GM19240 (cell line): ENCODE results near the gene AURKA.
"Not testable (repeated sequence)": the region's sequence is repeated elsewhere in the genome, so short reads cannot be mapped to it uniquely, and the experiment has no call there.

Experiments
- DNase-seq: peaks from one replicate; pipeline ENCODE4 v3.0.0; 2011; ENCODE audit warnings: low spot score; ENCODE audit not compliant: insufficient read length

The AURKA gene

DNA sequence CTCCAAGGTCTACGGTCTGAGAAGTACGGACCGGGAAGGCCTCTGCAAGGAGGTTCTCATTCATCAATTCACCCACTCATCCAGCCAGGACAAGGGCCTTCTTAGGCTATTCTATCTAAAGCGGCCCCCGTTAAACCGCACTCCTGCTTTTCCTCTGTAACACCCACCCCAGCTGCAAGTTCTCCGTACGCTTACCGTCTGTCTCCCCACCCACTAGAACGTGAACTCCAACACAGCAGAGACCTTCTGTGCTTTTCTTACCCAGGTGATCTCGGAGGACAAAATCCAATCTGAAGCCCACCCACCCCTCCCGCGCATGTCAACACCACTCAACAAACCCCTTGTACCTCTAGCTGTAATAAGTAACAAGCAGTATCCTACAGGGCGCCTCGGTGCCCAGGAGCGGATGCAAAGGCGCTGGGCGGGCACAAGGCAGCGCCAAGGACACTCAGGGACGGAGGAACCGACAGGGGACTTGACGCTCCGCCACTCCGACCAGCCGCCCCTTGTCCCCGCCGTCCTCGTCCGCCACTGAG is 351 bp downstream of the AURKA start:
- DNase-seq = no peak

DNA sequence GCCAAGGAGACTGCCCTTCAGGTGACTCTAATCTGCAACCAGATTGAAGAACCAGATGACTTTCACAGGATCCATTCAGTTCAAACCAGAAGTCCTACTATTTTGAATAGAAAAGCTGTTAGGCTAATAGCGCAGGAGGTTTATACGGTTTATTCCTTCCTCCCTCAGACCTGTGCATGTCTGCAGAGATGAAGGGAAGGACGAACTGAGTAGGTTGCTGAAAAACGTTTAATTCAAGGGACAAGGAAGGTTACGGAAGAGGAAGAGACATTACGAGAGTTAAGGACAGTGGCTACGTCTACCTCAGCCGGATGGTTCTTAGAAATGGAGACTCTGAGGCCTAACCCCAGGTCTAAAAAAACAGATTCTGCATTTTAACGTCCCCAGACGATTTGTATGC is 978 bp downstream of the AURKA start:
- DNase-seq = no peak

DNA sequence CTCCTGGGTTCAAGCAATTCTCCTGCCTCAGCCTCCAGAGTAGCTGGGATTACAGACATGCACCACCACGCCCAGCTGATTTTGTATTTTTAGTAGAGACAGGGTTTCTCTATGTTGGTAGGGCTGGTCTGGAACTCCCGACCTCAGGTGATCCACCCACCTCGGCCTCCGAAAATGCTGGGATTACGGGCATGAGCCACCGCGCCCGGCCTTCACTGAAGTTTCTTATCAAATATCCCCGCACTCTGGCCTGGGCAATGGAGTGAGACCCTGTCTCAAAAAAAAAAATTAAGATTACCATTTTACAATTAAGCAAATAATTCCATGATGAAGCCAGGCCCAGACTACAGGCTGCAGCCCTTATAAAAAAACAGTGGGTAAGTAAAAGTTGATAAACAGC is 1.6 kb downstream of the AURKA start:
- not testable (repeated sequence) for DNase-seq

DNA sequence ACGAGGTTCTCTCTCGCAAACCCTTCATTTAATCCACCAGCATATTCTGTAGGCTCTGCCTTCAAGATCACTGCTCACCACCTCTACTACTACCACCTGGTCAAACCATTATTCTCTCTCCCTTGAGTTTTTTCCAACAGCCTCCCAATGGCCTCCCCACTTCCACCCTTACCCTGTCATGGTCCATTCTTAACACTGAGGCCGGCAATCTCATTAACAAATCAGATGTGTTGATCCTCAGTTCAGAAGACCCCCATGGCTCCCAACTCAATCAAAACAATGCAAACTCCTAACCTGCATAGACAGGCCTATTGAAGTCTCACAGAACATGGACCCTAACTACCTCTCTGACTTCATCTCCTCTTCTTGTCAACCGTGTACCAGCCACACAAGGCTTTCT is 2.2 kb downstream of the AURKA start:
- no peak for DNase-seq

DNA sequence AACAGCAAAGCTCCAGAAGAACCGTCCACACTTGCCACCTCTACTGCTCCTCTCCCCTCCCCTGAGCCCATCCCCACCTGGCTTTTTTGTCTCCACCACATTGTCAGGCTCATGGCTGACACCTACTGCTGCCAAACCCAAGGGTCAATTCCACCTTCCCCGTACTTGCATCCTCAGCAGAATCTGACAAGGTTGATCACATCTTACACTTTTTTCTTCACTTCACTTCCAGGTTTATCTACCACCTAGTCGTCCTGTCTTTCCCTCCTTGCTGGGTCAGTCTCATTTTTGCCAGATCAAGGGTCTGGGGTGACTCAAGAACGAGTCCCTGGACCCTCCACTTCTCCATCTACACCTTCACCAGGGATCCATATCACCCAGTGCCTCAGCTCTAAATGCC is 3.1 kb downstream of the AURKA start:
- no peak for DNase-seq

DNA sequence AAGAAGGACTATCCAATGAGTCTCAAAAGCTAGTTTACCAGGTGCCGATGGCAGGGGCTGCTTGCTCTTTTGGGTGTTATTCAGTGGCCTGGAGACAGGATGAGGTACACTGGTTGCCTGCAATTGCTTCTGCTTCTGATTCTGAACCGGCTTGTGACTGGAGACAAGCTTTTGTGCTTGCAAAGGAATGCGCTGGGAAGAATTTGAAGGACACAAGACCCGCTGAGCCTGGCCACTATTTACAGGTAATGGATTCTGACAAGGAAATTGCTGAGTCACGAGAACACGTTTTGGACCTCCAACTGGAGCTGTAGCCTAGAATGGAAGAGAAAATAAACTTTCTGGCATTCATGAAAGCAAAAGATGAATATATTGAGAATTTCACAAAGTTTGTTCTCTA is 5.8 kb downstream of the AURKA start:
- DNase-seq = no peak

DNA sequence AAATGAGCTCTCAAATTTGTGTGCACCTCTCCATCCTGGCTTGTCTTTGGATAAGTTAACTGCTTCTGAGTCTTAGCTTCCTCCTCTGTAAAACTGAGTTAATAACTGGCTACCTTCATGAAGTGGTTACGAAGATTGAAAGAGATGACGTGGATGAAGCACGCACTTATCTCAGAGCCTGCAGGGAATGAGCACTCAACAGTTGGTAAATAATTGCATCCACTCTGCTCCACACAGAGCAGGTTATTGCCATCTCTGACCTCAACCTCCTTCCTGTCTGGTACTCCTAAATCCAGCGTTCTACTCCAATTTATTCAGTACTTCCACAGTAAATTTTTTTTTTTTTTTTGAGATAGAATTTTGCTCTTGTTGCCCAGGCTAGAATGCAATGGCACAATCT is 6.9 kb downstream of the AURKA start:
- DNase-seq = no peak

DNA sequence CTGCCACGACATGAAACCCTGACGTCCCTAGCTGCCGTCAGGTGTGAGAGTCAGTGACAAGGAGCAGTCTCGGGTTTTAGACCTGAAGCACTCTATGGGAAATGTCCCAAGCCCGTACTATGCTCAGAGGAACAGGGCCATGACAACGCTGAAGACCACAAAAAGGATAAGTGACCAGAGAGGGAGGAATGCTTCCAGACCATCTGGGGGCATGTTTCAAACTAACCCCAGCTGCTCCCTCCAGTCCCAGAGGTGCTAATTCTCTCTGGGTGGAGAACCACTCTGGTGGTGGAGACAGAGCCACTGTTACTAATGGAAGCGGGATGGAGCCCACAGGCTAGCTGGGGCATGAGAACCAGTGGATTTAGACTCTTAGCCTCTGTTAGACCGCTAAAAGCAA is 8.7 kb downstream of the AURKA start:
- DNase-seq = no peak

DNA sequence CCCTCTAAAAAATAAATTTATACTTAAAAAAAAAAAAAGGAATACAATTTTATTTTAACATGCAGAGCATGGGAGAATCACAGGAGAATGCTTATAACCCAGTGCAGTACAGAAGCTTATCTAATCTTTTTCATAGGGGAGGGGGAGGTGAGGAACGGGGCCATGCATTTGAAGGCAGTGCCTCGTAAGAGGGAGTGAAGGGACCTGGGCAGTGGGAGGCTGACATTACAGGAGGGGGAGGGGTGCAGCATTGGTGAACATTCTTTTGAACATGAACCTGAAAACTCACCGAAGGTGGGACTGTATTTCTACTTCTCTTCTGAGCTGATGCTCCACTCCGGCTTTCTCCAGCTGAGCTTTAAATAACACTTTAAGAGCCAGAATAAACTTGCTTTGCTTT is 9.3 kb downstream of the AURKA start:
- no peak for DNase-seq

DNA sequence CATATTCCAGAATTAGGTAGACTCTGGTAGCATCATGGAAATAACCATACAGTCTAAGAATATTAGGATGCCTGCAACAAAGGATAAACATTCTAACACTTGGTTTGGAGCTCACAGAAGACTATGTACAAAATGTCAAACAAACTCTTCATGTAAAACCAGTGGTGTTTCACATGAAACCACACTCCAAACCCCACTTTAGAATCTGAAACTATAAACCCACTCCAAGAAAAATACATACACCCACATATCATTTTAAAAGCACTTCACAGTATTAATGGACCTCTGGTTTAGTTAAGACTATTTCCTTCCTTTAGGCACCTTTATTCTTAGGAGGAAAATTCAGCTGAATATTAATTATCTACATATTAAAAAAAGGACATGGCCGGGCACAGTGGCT is 10.5 kb downstream of the AURKA start:
- DNase-seq = no peak

DNA sequence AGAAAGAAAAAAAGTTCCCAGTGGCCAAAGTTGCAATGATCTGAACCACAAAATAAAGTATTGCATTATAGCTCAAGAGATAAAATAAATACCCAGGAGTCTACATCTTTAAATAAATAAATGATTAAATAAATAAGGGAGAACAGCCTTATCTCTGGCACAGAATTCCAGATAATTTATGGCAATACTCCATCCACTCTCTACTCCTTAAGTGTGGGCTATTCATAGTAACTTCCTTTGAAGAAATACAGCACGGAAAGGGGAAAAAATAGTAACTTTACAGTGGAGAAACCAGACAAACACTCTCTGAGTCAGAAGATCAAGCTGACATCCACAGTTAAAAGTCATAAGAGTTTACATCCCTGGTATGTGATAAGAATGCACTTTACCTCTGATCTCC is 11.6 kb downstream of the AURKA start:
- no peak for DNase-seq

DNA sequence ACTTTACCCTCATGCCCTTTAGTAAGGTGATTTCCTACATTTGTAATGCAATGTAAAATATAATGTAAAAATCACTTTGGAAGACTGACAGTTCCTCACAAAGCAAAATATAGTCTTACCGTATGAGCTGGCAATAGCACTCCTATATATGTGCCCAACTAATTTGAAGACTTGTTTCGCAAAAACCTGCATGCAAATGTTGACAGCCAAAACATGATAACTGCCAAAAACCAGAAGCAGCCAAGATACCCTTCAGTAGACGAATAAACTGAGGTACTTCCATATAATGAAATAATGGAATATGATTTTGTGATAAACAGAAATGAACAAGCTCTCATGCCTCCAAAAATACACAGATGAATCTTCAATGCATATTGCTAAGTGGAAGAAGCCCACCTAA is 13.6 kb downstream of the AURKA start:
- DNase-seq = no peak

DNA sequence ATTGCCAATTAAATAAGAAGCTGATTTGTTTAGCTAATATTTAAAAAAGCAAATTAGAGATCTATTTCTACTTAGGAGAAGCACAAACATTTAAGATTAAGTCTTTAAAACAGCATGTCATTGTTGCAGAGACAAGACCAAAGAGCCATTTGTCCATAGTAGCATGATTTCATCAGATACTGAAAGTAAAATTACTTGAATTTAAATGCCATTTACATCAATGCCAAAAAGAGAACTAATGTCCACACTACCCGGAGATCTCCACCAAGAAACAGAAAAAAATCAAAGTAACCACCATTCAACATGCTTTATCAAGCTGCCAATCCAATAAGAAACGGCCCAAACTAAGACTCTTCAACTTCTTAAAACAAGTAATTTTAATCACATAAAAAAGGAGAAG is 15.7 kb downstream of the AURKA start:
- no peak for DNase-seq

DNA sequence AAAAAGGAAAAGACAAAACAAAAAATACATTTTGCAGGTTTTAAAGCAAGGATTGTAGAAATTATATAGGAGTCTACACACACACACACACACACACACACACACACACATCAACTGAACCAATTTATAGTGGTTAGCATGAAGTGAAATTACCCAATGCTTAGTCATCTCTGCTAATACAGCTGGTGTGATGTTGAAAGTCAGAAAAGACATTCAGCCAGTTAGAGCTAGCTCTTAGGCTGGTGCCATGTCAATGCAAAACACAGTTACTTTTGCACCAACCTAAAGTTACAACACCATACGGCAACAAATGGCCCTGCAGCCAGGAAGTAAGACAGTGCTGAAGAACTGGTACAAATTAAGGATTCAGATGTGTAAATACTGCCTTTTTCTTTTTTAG is 18.1 kb downstream of the AURKA start:
- no peak for DNase-seq

DNA sequence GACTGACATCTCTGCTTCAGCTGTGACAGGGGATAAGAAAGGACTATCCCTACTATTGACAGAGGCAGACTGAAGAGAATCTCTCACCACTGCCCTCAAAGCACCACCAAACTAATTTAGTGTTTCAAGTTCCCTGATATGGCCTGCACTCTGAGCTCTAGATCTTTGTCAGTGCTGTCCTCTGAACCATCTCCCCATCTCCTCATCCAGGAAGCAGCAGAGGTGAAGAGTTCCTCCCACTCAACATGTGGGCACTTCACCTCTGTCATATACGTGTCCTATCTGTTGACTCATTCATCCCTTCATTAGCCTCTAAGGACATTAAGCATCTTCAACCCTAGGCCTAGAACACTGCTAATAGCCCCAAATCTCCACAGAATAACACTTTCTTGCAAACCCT is 19.2 kb downstream of the AURKA start:
- no peak for DNase-seq

DNA sequence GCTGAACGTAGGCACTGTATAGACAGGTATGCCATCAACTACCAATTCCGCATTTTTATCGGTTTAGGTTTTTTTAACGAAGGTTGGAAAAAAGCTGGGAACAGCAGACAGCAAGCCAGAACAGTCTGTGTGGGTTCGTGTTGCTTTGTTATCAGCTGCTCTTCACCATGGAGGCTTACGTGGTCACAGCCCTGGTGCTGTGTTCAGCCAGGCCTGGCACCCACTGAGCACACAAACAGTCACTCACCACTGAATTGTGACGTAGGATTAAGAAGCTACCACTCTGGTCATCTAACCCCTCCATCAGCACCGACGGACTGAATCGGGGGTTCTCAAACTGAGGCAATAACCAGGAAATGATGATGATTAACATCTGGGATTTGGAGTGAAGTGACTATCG is 20.0 kb downstream of the AURKA start:
- no peak for DNase-seq

DNA sequence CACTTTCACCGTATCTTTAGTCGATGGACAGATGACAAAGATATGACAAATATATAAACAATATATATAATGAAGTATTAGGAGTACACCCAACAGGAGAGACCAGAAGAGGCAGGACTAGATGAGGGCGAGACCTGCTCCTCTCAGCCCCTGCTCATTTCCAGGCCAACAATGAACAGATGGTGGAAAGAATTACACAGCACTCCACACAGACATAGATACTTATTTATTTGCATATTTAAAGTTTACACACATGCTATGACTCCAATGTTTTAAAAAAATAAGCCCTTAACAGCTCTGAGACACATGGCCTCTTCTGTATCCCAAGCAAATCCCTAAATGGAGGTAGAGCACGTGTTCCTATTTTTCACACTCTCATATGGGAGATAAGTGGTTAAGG is 22.8 kb downstream of the AURKA start:
- no peak for DNase-seq

DNA sequence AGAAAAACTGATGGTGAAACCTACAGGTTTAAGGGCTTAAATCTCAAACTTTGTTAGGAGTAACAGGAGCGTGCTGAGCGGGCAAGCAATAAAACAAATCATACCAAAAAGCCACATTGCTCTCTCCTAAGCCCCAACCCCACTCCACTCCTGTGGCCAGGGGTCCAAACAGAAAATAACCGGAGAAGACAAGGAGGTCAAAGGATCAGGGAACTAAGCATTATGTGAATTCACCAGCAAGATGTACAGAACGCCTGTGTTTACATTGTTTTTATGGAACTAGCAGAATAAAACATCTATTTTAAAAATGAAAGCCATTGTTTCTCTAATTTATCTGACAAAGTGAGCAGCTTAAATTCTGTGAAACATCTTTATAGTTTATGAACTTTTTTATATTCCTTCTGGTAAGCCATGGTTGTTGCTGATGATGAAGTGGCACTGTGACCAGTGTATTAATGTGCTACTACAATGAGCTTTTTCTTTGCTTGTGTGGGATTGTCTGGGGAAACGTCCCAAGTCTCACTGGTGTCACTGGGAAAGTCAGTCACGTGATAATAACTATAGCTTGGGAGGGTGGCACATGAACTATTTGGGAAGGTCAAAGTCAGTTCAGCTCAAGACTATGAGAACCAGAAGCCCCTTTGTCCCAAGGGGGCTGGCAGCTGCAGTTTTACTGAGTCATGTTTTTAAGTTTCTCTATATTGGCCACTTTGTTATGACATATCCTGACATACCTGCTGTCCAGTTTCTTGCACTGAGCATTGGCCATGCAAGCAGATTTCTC is 23.5 kb downstream of the AURKA start:
- DNase-seq = no peak

DNA sequence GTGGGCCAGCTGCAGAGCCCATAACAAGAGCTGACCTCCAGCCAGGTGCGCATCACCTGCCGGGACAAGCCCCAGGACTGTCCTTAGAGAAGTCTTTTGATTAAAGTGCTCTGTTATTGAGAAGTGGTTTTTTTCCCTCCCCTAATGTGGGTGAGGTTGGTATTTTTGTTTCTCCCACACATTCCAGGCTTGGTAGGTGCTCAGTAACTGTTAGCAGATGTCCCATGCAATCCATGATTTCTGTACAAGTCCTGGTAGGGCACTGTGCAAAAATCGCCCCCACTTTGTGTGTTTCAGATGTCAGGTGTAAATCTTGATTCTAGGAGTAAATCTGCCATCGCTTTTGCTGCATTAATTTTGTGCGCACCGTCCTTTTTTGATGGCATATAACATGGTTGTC is 28.5 kb downstream of the AURKA start:
- no peak for DNase-seq

DNA sequence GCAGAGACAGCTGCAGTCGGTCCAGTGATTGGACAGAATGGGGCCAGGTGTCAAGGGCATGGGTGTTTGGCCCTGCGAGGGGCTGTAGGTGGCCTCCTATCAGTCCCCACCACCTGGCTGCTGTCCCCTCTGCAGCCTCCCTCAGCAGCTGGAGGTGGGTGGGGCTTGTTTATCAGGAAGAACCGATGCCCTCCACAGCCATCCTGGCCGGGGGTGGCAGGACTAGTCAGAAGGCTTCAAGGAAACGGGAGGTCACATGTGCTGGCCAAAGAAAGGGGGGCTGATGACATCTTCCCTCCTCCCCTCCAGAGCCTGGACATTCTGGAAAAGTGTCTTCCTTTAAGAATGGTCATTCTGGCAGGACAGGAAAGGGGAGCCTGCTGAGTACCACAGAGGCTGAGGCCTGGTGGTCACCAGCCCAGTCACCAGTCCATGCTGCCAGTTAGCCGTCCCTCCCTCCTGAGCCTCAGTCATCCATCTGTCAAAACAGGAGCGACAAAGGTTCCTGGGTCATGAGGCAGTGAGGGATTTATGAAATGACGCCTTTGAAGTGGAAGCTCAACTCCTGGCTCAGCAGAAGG is 29.1 kb downstream of the AURKA start:
- DNase-seq = no peak

DNA sequence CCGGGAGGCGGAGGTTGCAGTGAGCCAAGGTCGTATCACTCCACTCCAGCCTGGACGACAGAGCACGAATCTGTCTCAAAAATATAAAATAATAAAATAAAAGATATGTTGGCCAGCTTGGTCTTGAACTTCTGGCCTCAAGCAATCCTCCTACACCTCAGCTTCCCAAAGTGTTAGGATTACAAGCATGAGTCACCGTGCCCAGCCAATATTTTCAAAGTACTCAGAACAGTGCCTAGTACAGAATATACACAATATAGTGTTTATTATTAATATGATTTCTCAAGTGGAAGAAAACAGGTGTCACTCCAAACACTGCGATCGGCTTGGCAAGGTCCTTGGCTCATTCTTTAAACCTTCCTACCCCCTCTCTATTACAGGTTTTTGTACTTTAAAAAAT is 30.1 kb downstream of the AURKA start:
- DNase-seq = no peak

DNA sequence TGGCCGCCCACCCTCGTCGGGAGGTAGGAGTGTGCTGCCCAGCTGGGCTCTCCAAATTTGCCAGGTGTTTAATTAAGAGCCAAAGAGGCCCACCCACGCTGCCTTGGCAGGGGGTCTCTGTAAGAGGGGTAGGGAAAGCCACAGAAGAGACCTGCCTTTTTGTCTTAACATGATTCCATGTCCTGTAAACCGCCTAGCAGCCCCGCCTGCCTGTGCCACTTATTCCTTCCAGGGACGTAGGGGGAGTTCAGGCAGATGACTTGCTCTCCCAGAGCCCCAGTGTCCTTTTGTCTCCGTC is 31.2 kb downstream of the AURKA start:
- no peak for DNase-seq

DNA sequence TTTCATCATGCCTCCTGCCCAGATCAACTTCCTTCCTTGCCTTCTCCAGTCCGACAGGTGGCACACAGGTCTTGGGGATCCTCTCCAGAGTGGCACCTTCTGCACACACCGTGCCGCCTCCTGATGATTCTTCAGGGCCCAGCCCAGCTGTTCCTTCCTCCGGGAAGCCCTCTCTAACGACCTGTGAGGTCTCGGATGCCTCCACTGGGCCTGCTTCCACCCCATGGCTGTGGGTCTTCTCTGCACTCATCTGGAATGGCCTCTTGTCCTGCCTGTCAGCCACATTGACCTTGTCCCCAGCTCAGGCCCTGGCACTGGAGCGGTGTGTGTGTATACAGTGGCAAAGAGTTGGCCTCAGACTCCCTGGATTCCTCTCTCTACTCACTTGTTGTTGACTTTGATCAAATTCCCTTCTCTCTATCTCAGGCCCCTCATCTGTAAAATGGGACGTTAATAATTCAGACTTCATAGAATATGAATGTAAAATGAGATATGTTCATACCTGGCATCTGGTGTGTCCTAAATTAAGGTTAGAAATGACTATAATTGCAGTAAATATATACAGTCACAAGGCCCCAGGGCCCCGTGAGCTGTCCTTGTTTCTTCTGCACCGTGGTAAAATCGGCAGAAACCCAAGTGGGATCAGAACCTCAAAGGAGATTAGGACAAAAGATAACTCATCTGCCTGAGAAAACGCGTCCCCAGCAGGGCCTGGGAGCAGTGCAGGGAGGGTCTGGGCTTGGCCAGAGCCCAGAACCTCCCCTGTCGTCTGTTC is 31.7 kb downstream of the AURKA start:
- no peak for DNase-seq
